ENCODE results near the gene ARID1B. TPM values are rescaled to one million over a fixed set of nuclear protein-coding genes. Genes with fewer than 3 reads are reported as not detected.

ARID1B gene
- total and polyA plus RNA-seq, 9 of the 15 experiments (the other 6 are each of a cell fraction or from before 2014, with no cell fraction given): 12.5 to 50.5 (median 25.8) TPM

- intact Hi-C loops (cut with micrococcal nuclease) (no loop called here), in situ Hi-C loops (cut with MboI) (no loop called here)
- BruUV-seq (replicated peaks): no TSS peak
- Histone ChIP-seq H3K4me3 (no peak overlapping the region), H3K27ac (ENCODE audit: extremely low read depth, low read depth, low read length) (no peak overlapping the region), H3K27me3 (ENCODE audit: control insufficient read depth in 2 of 2, insufficient read depth in 2 of 2, low read length in 2 of 2) (peaks cover 0 to 9% of the 10 kb centered on the region in 2 experiments; a peak in 2 of 5 replicates), H4K20me1 (replicated peaks; ENCODE audit: control insufficient read depth, insufficient read depth, low read length) (no peaks in the 10 kb centered on the region), H3K36me3 (ENCODE audit: control insufficient read depth, insufficient read depth, low read length) (no peaks in the 10 kb centered on the region), H3K4me1 (replicated peaks in 1 of 2; ENCODE audit: control insufficient read depth in 2 of 2, insufficient read depth in 2 of 2, low read length in 2 of 2) (peaks cover 30 to 69% of the 10 kb centered on the region in 2 experiments), H2AFZ (ENCODE audit: low read depth, low read length) (no peak overlapping the region), H3K79me2 (ENCODE audit: control insufficient read depth, insufficient read depth, low read length) (no peaks in the 10 kb centered on the region), H3K9ac (ENCODE audit: insufficient read depth in 1 of 2, low read depth in 2 of 2, low read length in 2 of 2) (peak overlapping the region in 1 of 2 experiments; percentile 6; a peak in 1 of 4 replicates), H3K4me2 (ENCODE audit: insufficient read depth, low read length) (no peak overlapping the region), H3K9me1 (ENCODE audit: control insufficient read depth, insufficient read depth, low read length) (no peaks in the 10 kb centered on the region), H3K9me3 (replicated peaks; ENCODE audit: control insufficient read depth, insufficient read depth, low read depth, low read length) (no peaks in the 10 kb centered on the region)
- ChIA-PET CTCF (ENCODE audit: low intra/inter-chr PET ratio) (no interaction called here), POLR2A (interaction anchor here (0.6 to 1.7 kb wide), 3 partner anchors 9 to 530 kb away, joined by 3 read pairs; no protein-coding TSS in a partner anchor)
- 63% methylated on average over 33 of the region's 33 CpGs for WGBS (ENCODE audit: insufficient coverage, low coverage, missing lambda C conversion rate)
- no peak for DNase-seq (ENCODE audit: extremely low read depth in 1 of 4, low spot score in 3 of 4)
- ATAC-seq: no peak
- FAIRE-seq: no peak
- no peak for TF ChIP-seq ZNF143 (CRISPR knock-in tag; IDR thresholded peaks at IDR 0.05)
- no peak for TF ChIP-seq SUPT5H (IDR thresholded peaks at IDR 0.05)
- no peak for TF ChIP-seq ETV5 (CRISPR knock-in tag; IDR thresholded peaks at IDR 0.05; ENCODE audit: low read depth)
- no peak for TF ChIP-seq EGR1 (conservative IDR thresholded peaks at IDR 0.05)
- no peak for TF ChIP-seq ATF4 (CRISPR knock-in tag; IDR thresholded peaks at IDR 0.05)
- TF ChIP-seq MLX (CRISPR knock-in tag; conservative IDR thresholded peaks at IDR 0.05): no peak
- no peak for TF ChIP-seq ZNF274 (IDR thresholded peaks at IDR 0.05; ENCODE audit: borderline replicate concordance, low read depth, low read length)
- TF ChIP-seq ZNF76 (CRISPR knock-in tag; IDR thresholded peaks at IDR 0.05; ENCODE audit: borderline replicate concordance): no peak
- TF ChIP-seq ZNF318 (IDR thresholded peaks at IDR 0.05; ENCODE audit: borderline replicate concordance in 1 of 2, low read depth in 1 of 2): no peak
- no peak for TF ChIP-seq TCF15 (CRISPR knock-in tag; IDR thresholded peaks at IDR 0.05)
- no peak for TF ChIP-seq ARHGAP35 (IDR thresholded peaks at IDR 0.05; ENCODE audit: partially characterized antibody)
Measured at GRCh38 chr6:157224178-157224950, 447.2 kb downstream of the ARID1B start.
